Measurements from ENCODE around the gene BLOC1S2.

BLOC1S2 gene

DNA sequence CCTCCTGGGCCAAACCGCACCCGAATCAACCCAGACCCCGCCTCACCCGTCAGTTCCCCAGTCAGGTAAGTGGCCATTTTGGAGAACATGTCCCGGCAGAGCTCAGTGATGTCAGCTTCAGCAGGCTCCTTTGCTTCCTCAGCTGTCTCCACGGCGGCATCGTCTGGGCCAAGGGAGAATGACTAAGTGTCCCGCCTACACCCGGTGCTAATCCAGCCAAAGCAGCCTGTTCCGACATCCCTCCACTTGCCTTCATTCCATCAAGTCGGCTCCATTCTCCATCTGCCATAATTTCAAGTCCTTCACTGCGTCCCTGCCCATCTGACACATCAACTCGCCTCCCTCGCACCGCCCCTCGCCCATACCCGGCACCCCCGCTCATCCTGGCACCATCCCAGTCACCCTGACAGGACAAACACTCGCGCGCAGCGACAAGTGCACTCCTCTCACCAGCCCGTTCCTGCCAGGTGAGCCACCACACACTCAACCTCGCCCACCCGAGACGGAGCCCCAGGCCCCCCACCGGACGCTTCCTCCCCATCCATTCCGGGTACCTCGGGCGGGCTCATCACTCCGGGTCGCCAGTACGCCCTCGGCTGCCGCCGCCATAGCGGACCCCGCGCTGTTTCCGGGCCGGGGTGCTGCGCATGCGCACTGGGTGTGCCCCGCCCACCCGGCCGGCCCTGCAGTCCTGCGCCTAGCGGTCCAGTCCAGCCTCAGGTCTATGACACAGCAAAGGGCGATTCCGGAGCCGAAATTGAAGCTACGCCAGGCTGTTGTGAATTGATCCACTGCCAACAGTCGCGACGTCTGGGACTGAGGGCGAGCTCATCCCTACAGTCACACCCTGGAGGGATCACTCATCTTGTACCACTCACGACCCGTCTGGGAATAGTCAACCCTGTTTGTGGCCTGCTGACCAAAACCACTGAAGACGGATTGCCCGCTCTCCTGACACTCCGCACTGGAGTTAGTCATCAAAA, at the start of gene BLOC1S2:
Gene BLOC1S2 (minus strand): TSS at position 630 of the 983 bp plus-strand sequence. CDS start 21 bp downstream, at position 609.
- Histone ChIP-seq H3K27ac (peak within 1 kb of the TSS; percentile 90 to 99), H3K4me3 (peak within 1 kb of the TSS; percentile 98)
- DNase-seq (ENCODE audit: low spot score), result peak; percentile 93
- TF ChIP-seq, protein P1, sequence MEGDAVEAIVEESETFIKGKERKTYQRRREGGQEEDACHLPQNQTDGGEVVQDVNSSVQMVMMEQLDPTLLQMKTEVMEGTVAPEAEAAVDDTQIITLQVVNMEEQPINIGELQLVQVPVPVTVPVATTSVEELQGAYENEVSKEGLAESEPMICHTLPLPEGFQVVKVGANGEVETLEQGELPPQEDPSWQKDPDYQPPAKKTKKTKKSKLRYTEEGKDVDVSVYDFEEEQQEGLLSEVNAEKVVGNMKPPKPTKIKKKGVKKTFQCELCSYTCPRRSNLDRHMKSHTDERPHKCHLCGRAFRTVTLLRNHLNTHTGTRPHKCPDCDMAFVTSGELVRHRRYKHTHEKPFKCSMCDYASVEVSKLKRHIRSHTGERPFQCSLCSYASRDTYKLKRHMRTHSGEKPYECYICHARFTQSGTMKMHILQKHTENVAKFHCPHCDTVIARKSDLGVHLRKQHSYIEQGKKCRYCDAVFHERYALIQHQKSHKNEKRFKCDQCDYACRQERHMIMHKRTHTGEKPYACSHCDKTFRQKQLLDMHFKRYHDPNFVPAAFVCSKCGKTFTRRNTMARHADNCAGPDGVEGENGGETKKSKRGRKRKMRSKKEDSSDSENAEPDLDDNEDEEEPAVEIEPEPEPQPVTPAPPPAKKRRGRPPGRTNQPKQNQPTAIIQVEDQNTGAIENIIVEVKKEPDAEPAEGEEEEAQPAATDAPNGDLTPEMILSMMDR (IDR thresholded peaks at IDR 0.05), result no peak

DNA sequence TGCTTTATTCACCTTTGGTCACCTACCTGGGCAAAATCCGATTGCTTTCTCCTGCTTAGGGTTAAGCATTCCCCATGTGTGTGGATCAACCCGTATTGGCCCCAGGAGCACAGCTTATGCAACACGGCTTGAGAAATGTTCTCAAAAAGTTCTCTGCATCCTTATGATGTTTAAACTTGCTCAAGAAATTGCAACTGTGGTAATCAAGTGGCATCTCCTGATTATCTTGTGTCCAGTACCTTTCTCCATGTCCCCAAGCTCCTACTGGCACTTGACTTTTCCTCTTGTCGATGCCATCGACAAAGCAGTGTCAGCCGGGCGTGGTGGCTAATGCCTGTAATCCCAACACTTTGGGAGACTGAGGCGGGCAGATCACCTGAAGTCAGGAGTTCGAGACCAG, 48.3 kb upstream of the BLOC1S2 start:
- no peak for DNase-seq (ENCODE audit: low spot score)
- Histone ChIP-seq H3K4me3 (no peak overlapping the region), H3K27ac (no peak overlapping the region)
- TF ChIP-seq, protein P1 (IDR thresholded peaks at IDR 0.05), result no peak

DNA sequence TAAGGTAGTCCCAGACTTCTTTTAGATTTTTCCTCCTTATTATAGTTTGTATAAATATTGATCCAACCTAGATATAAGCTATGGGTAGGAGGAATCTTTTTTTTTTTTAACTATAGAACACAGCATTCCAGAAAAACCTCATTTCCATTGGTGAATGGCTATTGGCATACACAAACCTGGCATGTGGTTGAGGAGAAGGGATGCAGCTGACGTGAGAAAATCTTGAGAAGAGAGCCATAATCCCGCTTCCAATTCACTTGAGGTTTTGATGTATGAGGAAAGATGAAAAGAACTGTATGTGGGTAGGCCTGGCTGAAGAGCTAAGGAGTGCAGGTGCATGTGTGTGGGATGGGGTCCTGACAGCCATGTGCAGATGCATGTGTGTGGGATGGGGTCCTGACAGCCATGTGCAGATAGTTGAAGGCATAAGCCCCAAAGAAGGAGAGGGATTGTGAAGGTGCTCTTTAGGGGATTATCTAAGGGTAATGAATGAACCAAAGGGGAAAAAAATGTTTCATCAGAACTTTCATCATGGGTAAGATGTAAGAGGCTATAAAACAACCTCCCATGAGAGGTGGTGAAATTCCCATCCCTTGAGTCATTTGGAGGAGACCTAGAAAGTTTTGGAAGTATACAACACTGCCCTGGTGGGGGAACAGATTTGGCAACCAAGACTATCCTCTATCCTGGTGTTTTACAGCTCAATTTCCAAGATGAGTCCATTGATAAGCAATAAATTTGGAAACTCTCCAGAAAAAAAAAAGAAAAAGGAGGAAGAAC, 47.4 kb upstream of the BLOC1S2 start:
- Histone ChIP-seq H3K27ac (no peak overlapping the region), H3K4me3 (no peak overlapping the region)
- TF ChIP-seq, protein P1 (IDR thresholded peaks at IDR 0.05), result no peak
- DNase-seq (ENCODE audit: low spot score), result no peak

- H3K27ac ChIP-seq, result no peak overlapping the region
- no peak for DNase-seq (ENCODE audit: low spot score)
- TF ChIP-seq, protein P1 (IDR thresholded peaks at IDR 0.05), result no peak
These were observed 46.6 kb upstream of the BLOC1S2 start for GRCh38 chr10:100333106-100333505.

DNA sequence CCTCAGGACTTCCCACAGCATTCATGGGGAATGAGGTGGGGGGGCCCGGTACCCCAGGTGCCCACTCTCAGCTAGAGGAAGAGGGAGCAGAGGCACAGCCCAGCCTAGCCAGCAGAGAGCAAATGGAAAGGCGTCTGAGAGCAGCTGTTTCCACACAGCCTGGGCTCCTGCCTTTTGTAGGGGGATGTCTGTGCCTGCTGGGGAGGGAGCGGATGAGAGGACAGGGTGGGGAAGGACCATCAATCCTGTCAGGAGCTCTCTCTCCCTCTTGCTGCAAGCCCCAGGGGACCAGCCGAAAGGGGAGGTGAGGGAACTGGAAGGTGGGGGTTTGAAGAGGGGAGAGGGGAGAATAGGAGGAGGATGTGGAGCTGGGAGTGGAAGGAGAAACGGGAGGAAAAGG, 43.6 kb upstream of the BLOC1S2 start, which contains the start of gene PKD2L1:
Gene PKD2L1 (minus strand): TSS at position 150 of the 400 bp plus-strand sequence. CDS start 125 bp downstream, at position 25.
- no peak for DNase-seq (ENCODE audit: low spot score)
- Histone ChIP-seq H3K27ac (no peak within 1 kb of the TSS), H3K4me3 (no peak within 1 kb of the TSS)
- TF ChIP-seq, protein P1 (IDR thresholded peaks at IDR 0.05), result no peak

More at GRCh38 chr10:100333106-100333505, 46.6 kb upstream of the BLOC1S2 start:
- no peak overlapping the region for H3K4me3 ChIP-seq

GRCh38 chr10:100328198-100328597, 41.7 kb upstream of the BLOC1S2 start:
- Histone ChIP-seq H3K27ac (no peak overlapping the region), H3K4me3 (no peak overlapping the region)
- DNase-seq (ENCODE audit: low spot score), result no peak
- TF ChIP-seq, protein P1 (IDR thresholded peaks at IDR 0.05), result no peak
